Gastroesophageal sphincter (tissue), 4 donors: ENCODE measurements around the gene HOPX. TPM values are rescaled to one million over a fixed set of nuclear protein-coding genes. Genes with fewer than 3 reads are reported as not detected.

Experiments
- ATAC-seq: fragments of 150-250 bp; one replicate; pipeline ENCODE4 v1.9.1; 2016; ENCODE audit warnings: mild to moderate bottlenecking, moderate library complexity
- H3K27ac ChIP-seq, 4 donors: fragments of 200-600 bp; sonication (generic) in 3 of 4; 1 replicate in 3 of 4; 2 replicates in 1 of 4; pipeline ENCODE4 v1.5.1; 2016 to 2019
- H3K27me3 ChIP-seq: fragments of 200-600 bp; sonication (generic); one replicate; pipeline ENCODE4 v1.5.1; 2019
- H3K36me3 ChIP-seq, 2 donors: fragments of 200-600 bp; sonication (generic); one replicate each; pipeline ENCODE4 v1.5.1; 2019; ENCODE audit warnings: control low read depth in 1 of 2
- H3K4me1 ChIP-seq, 3 donors: fragments of 200-600 bp; sonication (generic); 1 replicate in 2 of 3; 2 replicates in 1 of 3; pipeline ENCODE4 v1.5.1; 2016 to 2019; ENCODE audit warnings: control low read depth in 2 of 3
- H3K4me3 ChIP-seq, 2 donors: fragments of 200-600 bp; sonication (generic); one replicate each; pipeline ENCODE4 v1.5.1; 2019; ENCODE audit warnings: mild to moderate bottlenecking in 1 of 2, moderate library complexity in 1 of 2
- H3K9me3 ChIP-seq, 3 donors: fragments of 200-600 bp; sonication (generic); one replicate each; pipeline ENCODE4 v1.5.1; 2017 to 2019; ENCODE audit warnings: control low read depth in 2 of 3
- CTCF ChIP-seq, 4 experiments: fragments of 200-600 bp in 2 of 4; fragments of 450-650 bp in 2 of 4; sonication (generic) in 1 of 4; IDR thresholded peaks; one replicate each; pipeline ENCODE4 v1.5.1; 2017 to 2019; ENCODE audit warnings: antibody characterized with exemption in 4 of 4, mild to moderate bottlenecking in 2 of 4, moderate library complexity in 2 of 4
- EP300 ChIP-seq: sonication (generic); formaldehyde crosslinking; IDR thresholded peaks from one replicate; pipeline ENCODE4 v1.6.1; 2017; ENCODE audit warnings: antibody characterized with exemption, mild to moderate bottlenecking
- POLR2A ChIP-seq, 2 donors: fragments of 450-650 bp; IDR thresholded peaks; one replicate each; pipeline ENCODE4 v1.6.1; 2017; ENCODE audit warnings: antibody characterized with exemption in 2 of 2, mild to moderate bottlenecking in 2 of 2, moderate library complexity in 1 of 2
- POLR2AphosphoS5 ChIP-seq: sonication (generic); formaldehyde crosslinking; IDR thresholded peaks from one replicate; pipeline ENCODE4 v1.6.1; 2017; ENCODE audit warnings: antibody characterized with exemption
- WGBS, 2 donors: methylation state at CpG; one replicate each; pipeline ENCODE4 v1.1.5; 2018; ENCODE audit warnings: low coverage in 1 of 2; 5-methylcytosine and 5-hydroxymethylcytosine counted together
- total RNA-seq, 4 donors: library from RNA; depleted of rRNA; stranded (reverse); fragments of >200 nt; gene quantifications; one replicate each; pipeline ENCODE4 v1.1.0, GENCODE V29; 2016

The HOPX gene
- total RNA-seq, 4 donors from 2014 or later: 2.7 to 31.7 (median 6.6) TPM

GRCh38 chr4:56684320-56685050, 3.4 kb upstream of the HOPX start:
- no peak for ATAC-seq
- no peaks in the 10 kb centered on the region for H3K36me3 ChIP-seq
- H3K27me3 ChIP-seq: peaks cover 34% of the 10 kb centered on the region
- 64 to 67% methylated on average over 1 to 4 of the region's 4 CpGs for WGBS, 2 donors
- no peak overlapping the region for H3K4me3 ChIP-seq
- no peak for TF ChIP-seq POLR2A (IDR thresholded peaks at IDR 0.05)
- TF ChIP-seq EP300: no peak
- no peak for TF ChIP-seq POLR2AphosphoS5
- TF ChIP-seq CTCF (IDR thresholded peaks at IDR 0.05): no peak
- no peaks in the 10 kb centered on the region for H3K9me3 ChIP-seq
- H3K4me1 ChIP-seq: peaks cover 0 to 12% (median 0%) of the 10 kb centered on the region in 3 donors
- H3K27ac ChIP-seq: no peak overlapping the region

GRCh38 chr4:56683455-56683854, 2.4 kb upstream of the HOPX start:
- Histone ChIP-seq H3K4me1 (peaks cover 0 to 12% (median 0%) of the 10 kb centered on the region in 3 donors), H3K4me3 (no peak overlapping the region), H3K9me3 (no peaks in the 10 kb centered on the region), H3K27me3 (peaks cover 34% of the 10 kb centered on the region), H3K36me3 (no peaks in the 10 kb centered on the region), H3K27ac (no peak overlapping the region)
- ATAC-seq: no peak
- 100% methylated on average over 2 of the region's 2 CpGs for WGBS, 2 donors
- TF ChIP-seq POLR2AphosphoS5: no peak
- TF ChIP-seq CTCF (IDR thresholded peaks at IDR 0.05): no peak
- TF ChIP-seq EP300: no peak
- TF ChIP-seq POLR2A (IDR thresholded peaks at IDR 0.05): no peak

- Histone ChIP-seq H3K4me3 (no peak overlapping the region), H3K27me3 (peaks cover 34% of the 10 kb centered on the region), H3K27ac (no peak overlapping the region), H3K36me3 (no peaks in the 10 kb centered on the region), H3K4me1 (peaks cover 0 to 12% (median 0%) of the 10 kb centered on the region in 3 donors), H3K9me3 (no peaks in the 10 kb centered on the region)
- WGBS, 2 donors: 33 to 40% methylated on average over 12 of the region's 12 CpGs
- ATAC-seq: no peak
- TF ChIP-seq CTCF (IDR thresholded peaks at IDR 0.05): no peak
- TF ChIP-seq POLR2AphosphoS5: no peak
- no peak for TF ChIP-seq POLR2A (IDR thresholded peaks at IDR 0.05)
- TF ChIP-seq EP300: no peak
These were observed 893 bp upstream of the HOPX start for GRCh38 chr4:56681853-56682525.

- Histone ChIP-seq H3K27ac (no peak overlapping the region), H3K9me3 (no peaks in the 10 kb centered on the region), H3K36me3 (no peaks in the 10 kb centered on the region), H3K4me1 (peaks cover 0 to 12% (median 0%) of the 10 kb centered on the region in 3 donors), H3K4me3 (no peak overlapping the region), H3K27me3 (peaks cover 33% of the 10 kb centered on the region)
- no peak for TF ChIP-seq POLR2A (IDR thresholded peaks at IDR 0.05)
- TF ChIP-seq CTCF (IDR thresholded peaks at IDR 0.05): no peak
- no peak for TF ChIP-seq POLR2AphosphoS5
- TF ChIP-seq EP300: no peak
- ATAC-seq: no peak
- 40% methylated on average over 1 of the region's 1 CpG; no CpG with 5 or more reads in 1 of the 2 donors for WGBS, 2 donors
These were observed 830 bp downstream of the HOPX start for GRCh38 chr4:56680266-56680665.
